ENCODE measurements around the gene MN1.

The MN1 gene

DNA sequence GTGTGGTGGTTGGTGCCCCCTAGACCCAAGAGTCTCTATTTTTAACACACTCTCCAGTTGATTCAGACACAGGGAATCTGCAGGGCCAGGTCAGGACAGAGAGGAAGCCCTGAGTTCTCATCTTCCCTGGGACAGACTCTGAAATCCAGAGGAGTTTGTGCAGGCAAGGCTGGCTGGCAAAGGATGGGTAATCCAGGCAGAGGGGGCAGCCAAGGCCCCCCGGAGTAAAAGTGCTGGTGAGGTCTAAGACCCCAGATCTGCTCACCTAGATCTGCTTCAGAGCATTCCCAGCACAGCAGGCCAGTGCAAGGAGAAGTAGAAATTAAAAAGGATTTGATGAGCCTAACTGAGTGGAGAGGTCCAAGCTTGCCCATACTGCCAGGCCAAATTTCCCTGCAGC is 40.6 kb upstream of the MN1 start:
- Histone ChIP-seq H3K36me3 (replicated peaks) (no peaks in the 10 kb centered on the region), H3K4me3 (ENCODE audit: low read depth, low read length) (no peak overlapping the region), H3K27ac (no peak overlapping the region), H3K27me3 (replicated peaks) (no peaks in the 10 kb centered on the region)
- in situ Hi-C loops (cut with HindIII; ENCODE audit: low pct_ligation_motif_present, low sequenced_read_pairs), result no loop called here
- DNase-seq, result no peak
- TF ChIP-seq, protein P1, sequence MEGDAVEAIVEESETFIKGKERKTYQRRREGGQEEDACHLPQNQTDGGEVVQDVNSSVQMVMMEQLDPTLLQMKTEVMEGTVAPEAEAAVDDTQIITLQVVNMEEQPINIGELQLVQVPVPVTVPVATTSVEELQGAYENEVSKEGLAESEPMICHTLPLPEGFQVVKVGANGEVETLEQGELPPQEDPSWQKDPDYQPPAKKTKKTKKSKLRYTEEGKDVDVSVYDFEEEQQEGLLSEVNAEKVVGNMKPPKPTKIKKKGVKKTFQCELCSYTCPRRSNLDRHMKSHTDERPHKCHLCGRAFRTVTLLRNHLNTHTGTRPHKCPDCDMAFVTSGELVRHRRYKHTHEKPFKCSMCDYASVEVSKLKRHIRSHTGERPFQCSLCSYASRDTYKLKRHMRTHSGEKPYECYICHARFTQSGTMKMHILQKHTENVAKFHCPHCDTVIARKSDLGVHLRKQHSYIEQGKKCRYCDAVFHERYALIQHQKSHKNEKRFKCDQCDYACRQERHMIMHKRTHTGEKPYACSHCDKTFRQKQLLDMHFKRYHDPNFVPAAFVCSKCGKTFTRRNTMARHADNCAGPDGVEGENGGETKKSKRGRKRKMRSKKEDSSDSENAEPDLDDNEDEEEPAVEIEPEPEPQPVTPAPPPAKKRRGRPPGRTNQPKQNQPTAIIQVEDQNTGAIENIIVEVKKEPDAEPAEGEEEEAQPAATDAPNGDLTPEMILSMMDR (IDR thresholded peaks at IDR 0.05; ENCODE audit: low read depth, low read length, missing control alignments), result no peak

DNA sequence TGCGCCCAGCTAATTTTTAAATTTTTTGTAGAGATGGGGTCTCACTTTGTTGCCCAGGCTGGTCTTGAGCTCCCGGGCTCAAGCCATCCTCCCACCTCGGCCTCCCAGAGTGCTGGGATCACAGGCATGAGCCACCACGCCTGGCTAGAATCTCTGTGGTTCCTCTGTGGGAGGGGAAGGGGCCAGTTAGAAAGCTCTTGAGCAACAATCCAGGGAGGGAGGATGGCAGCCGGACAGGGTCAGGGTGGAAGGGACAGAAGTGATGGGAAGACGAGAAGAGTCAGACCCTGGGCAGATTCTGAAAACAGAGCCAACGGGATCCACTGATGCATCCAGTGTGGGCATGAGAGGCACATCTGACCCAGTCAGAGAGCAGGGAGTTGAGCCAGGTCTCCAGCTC is 38.9 kb upstream of the MN1 start:
- in situ Hi-C loops (cut with HindIII; ENCODE audit: low pct_ligation_motif_present, low sequenced_read_pairs), result no loop called here
- TF ChIP-seq, protein P1 (IDR thresholded peaks at IDR 0.05; ENCODE audit: low read depth, low read length, missing control alignments), result no peak
- Histone ChIP-seq H3K4me3 (ENCODE audit: low read depth, low read length) (no peak overlapping the region), H3K36me3 (replicated peaks) (no peaks in the 10 kb centered on the region), H3K27ac (no peak overlapping the region), H3K27me3 (replicated peaks) (no peaks in the 10 kb centered on the region)
- no peak for DNase-seq

DNA sequence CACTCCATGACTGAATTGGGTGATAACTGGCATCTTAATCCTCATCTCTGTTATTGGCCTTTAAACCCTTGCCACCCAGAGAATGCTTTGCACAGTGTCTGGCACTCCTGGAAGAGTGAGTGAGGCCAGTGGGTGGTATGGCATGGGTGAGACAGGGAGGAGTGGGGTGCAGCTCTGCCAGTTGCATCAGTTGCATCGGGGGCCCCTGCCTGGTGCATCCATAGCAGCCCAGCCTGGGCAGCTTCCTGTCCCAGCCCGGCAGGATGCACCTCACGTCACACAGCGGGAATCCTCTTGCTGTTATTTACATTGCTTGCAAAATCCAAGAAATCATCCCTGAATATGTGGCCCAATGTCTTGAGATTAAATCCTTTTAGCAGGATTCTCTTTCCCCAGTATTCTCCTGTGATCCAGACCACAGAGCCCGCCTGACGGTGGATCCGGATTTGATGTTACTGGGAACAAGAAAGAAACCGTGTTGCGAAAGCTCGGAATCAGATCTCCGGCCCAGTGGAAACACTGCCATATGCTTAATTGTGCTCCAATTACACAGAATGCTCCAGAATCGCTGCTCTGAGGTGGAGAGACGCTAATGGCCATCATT is 37.6 kb upstream of the MN1 start:
- no peak for DNase-seq
- TF ChIP-seq, protein P1 (IDR thresholded peaks at IDR 0.05; ENCODE audit: low read depth, low read length, missing control alignments), result no peak
- no peaks in the 10 kb centered on the region for H3K36me3 ChIP-seq (replicated peaks)
- no peaks in the 10 kb centered on the region for H3K27me3 ChIP-seq (replicated peaks)
- no peak overlapping the region for H3K4me3 ChIP-seq (ENCODE audit: low read depth, low read length)
- H3K27ac ChIP-seq, result no peak overlapping the region
- in situ Hi-C loops (cut with HindIII; ENCODE audit: low pct_ligation_motif_present, low sequenced_read_pairs), result no loop called here

DNA sequence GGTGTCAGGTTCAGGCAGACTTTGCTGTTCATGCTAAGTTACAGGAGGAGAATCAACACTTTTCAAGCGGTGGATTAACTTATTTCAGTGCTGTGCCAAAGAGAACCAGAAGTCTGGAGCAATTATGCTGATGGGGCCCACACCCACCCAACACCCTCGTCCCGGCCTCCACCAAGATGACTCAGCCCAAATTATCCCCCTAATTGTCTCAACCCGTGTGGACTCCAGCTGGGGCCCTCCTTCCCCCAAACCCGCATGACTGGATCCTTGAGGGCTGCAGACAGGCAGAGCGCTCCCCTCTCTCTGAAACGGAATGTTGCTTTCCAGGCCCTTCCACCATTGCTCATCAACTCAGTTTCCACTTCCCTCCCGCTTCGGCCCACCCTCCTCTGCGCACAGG is 34.6 kb upstream of the MN1 start:
- Histone ChIP-seq H3K27ac (peak overlapping the region; percentile 12), H3K4me3 (ENCODE audit: low read depth, low read length) (no peak overlapping the region), H3K36me3 (replicated peaks) (no peaks in the 10 kb centered on the region), H3K27me3 (replicated peaks) (no peaks in the 10 kb centered on the region)
- TF ChIP-seq, protein P1 (IDR thresholded peaks at IDR 0.05; ENCODE audit: low read depth, low read length, missing control alignments), result no peak
- in situ Hi-C loops (cut with HindIII; ENCODE audit: low pct_ligation_motif_present, low sequenced_read_pairs), result no loop called here
- no peak for DNase-seq

- Histone ChIP-seq H3K27ac (peak overlapping the region; percentile 12), H3K36me3 (replicated peaks) (no peaks in the 10 kb centered on the region), H3K27me3 (replicated peaks) (no peaks in the 10 kb centered on the region), H3K4me3 (ENCODE audit: low read depth, low read length) (no peak overlapping the region)
- TF ChIP-seq, protein P1 (IDR thresholded peaks at IDR 0.05; ENCODE audit: low read depth, low read length, missing control alignments), result no peak
- DNase-seq, result peak; percentile 79
- in situ Hi-C loops (cut with HindIII; ENCODE audit: low pct_ligation_motif_present, low sequenced_read_pairs), result no loop called here
These were observed 33.9 kb upstream of the MN1 start for GRCh38 chr22:27835446-27835845.
